Caco-2 (cell line): Measurements from ENCODE around the gene MZB1. TPM values are rescaled to one million over a fixed set of nuclear protein-coding genes. Genes with fewer than 3 reads are reported as not detected.
A peak's percentile ranks its signal among the peaks of the same experiment; 100 is the strongest.

ENCODE experiments used
- BruUV-seq: library from RNA; stranded (reverse); fragments of 400-500 nt; replicated peaks from 2 replicates; lab custom pipeline; 2021; lab: Mats Ljungman, UMichigan
- CTCF ChIA-PET: fragments of 300-600 bp; sonication (Branson Sonifier 250); formaldehyde crosslinking; loops from one replicate; lab custom pipeline; 2022; ENCODE audit warnings: antibody characterized with exemption; lab: Charles Lee
- POLR2A ChIA-PET: fragments of 300-600 bp; sonication (Branson Sonifier 250); formaldehyde crosslinking; loops from one replicate; lab custom pipeline; 2022; ENCODE audit warnings: antibody characterized with exemption; lab: Charles Lee
- DNase-seq, 2 experiments: peaks; one replicate each; pipeline versions ENCODE4 v3.0.0 to v3.0.0-alpha.2; 2020 to 2022
- H3K27me3 ChIP-seq: replicated peaks from 2 replicates; pipeline ENCODE4 v1.6.0; 2011; ENCODE audit warnings: low read length; ENCODE audit not compliant: control insufficient read depth, insufficient read depth
- H3K36me3 ChIP-seq: 2 replicates; pipeline ENCODE4 v1.5.1; 2011; ENCODE audit warnings: low read length; ENCODE audit not compliant: control insufficient read depth, insufficient read depth
- H3K4me1 ChIP-seq: fragments of 250-450 bp; sonication (Bioruptor Pico); 2 replicates; pipeline ENCODE4 v1.5.1; 2020; ENCODE audit warnings: mild to moderate bottlenecking
- H3K4me3 ChIP-seq: 2 replicates; pipeline ENCODE4 v1.5.1; 2011; ENCODE audit warnings: low read depth, mild to moderate bottlenecking, control low read depth, low read length
- H3K9me3 ChIP-seq: fragments of 250-450 bp; sonication (Bioruptor Pico); 2 replicates; pipeline ENCODE4 v1.5.1; 2020; ENCODE audit warnings: mild to moderate bottlenecking, moderate library complexity
- H3K27ac Mint-ChIP-seq: one replicate; pipeline ENCODE4 v1.8.0; 2022; ENCODE audit warnings: mixed read lengths; ENCODE audit not compliant: unreplicated experiment
- H3K27me3 Mint-ChIP-seq: one replicate; pipeline ENCODE4 v1.8.0; 2022; ENCODE audit warnings: mixed read lengths; ENCODE audit not compliant: insufficient read depth, unreplicated experiment
- H3K36me3 Mint-ChIP-seq: one replicate; pipeline ENCODE4 v1.8.0; 2022; ENCODE audit warnings: mild to moderate bottlenecking, mixed read lengths; ENCODE audit not compliant: insufficient read depth, unreplicated experiment
- H3K4me1 Mint-ChIP-seq: one replicate; pipeline ENCODE4 v1.8.0; 2022; ENCODE audit warnings: low read depth, mixed read lengths; ENCODE audit not compliant: unreplicated experiment
- H3K4me3 Mint-ChIP-seq: one replicate; pipeline ENCODE4 v1.8.0; 2022; ENCODE audit warnings: mild to moderate bottlenecking, moderate library complexity, mixed read lengths; ENCODE audit not compliant: unreplicated experiment
- H3K9me3 Mint-ChIP-seq: one replicate; pipeline ENCODE4 v1.8.0; 2022; ENCODE audit warnings: mixed read lengths; ENCODE audit not compliant: unreplicated experiment
- intact Hi-C: fragments of 100-400 bp; cut with micrococcal nuclease; formaldehyde crosslinking; loops from one replicate; pipeline ENCODE4 v1.10.0; 2022; ENCODE audit not compliant: unreplicated experiment
- total RNA-seq: library from RNA; stranded (reverse); gene quantifications from 2 replicates; pipeline ENCODE4 v1.2.3, GENCODE V29; 2022
- TF ChIP-seq, protein P1 (sequence below), 2 experiments: fragments of 200-600 bp in 1 of 2; IDR thresholded peaks; 1 replicate in 1 of 2; 2 replicates in 1 of 2; pipeline versions ENCODE4 v1.5.1 to v1.8.0; 2011 to 2022; ENCODE audit warnings: antibody characterized with exemption in 1 of 2, control low read depth in 1 of 2, inconsistent platforms in 1 of 2, low read depth in 1 of 2, low read length in 1 of 2, mild to moderate bottlenecking in 1 of 2, moderate library complexity in 1 of 2; ENCODE audit not compliant: insufficient read depth in 1 of 2, severe bottlenecking in 1 of 2, unreplicated experiment in 1 of 2

The MZB1 gene
- total RNA-seq, 1 experiment from 2014 or later: not detected

- CTCF ChIA-PET: interaction anchor here (0.6 to 1.2 kb wide), 5 partner anchors 11 to 263 kb away, joined by 3 to 8 read pairs (median 5); partner anchors contain the start of genes PAIP2 and SPATA24
- peaks cover 9% of the 10 kb centered on the region for H3K4me1 Mint-ChIP-seq
- Histone ChIP-seq H3K9me3 (no peaks in the 10 kb centered on the region), H3K4me1 (peaks cover 22% of the 10 kb centered on the region), H3K36me3 (no peaks in the 10 kb centered on the region; the same call in 1 of the 2 replicates), H3K4me3 (peak overlapping the region; percentile 86), H3K27me3 (no peaks in the 10 kb centered on the region)
- DNase-seq: peak; percentile 85 to 89
- H3K27ac Mint-ChIP-seq: peak overlapping the region; percentile 79
- H3K4me3 Mint-ChIP-seq: peak overlapping the region; percentile 82
- TF ChIP-seq, protein P1, sequence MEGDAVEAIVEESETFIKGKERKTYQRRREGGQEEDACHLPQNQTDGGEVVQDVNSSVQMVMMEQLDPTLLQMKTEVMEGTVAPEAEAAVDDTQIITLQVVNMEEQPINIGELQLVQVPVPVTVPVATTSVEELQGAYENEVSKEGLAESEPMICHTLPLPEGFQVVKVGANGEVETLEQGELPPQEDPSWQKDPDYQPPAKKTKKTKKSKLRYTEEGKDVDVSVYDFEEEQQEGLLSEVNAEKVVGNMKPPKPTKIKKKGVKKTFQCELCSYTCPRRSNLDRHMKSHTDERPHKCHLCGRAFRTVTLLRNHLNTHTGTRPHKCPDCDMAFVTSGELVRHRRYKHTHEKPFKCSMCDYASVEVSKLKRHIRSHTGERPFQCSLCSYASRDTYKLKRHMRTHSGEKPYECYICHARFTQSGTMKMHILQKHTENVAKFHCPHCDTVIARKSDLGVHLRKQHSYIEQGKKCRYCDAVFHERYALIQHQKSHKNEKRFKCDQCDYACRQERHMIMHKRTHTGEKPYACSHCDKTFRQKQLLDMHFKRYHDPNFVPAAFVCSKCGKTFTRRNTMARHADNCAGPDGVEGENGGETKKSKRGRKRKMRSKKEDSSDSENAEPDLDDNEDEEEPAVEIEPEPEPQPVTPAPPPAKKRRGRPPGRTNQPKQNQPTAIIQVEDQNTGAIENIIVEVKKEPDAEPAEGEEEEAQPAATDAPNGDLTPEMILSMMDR (IDR thresholded peaks at IDR 0.05; ENCODE audit: insufficient read depth in 1 of 2, low read depth in 1 of 2, low read length in 1 of 2, severe bottlenecking in 1 of 2, unreplicated experiment in 1 of 2): peak; percentile 85 to 94
- POLR2A ChIA-PET: interaction anchor here (0.6 to 1.0 kb wide), 2 partner anchors 11 to 51 kb away, joined by 4 read pairs; partner anchors contain the start of gene SPATA24
- BruUV-seq: TSS peak; percentile 63
- H3K27me3 Mint-ChIP-seq: no peaks in the 10 kb centered on the region
- peaks cover 14% of the 10 kb centered on the region for H3K36me3 Mint-ChIP-seq
- H3K9me3 Mint-ChIP-seq: no peaks in the 10 kb centered on the region
- intact Hi-C loops: loop anchor here (1.0 kb wide), 2 partner anchors 10 to 51 kb away; no protein-coding TSS in a partner anchor
Observed at GRCh38 chr5:139392678-139393496, 3.2 kb upstream of the MZB1 start.

DNA sequence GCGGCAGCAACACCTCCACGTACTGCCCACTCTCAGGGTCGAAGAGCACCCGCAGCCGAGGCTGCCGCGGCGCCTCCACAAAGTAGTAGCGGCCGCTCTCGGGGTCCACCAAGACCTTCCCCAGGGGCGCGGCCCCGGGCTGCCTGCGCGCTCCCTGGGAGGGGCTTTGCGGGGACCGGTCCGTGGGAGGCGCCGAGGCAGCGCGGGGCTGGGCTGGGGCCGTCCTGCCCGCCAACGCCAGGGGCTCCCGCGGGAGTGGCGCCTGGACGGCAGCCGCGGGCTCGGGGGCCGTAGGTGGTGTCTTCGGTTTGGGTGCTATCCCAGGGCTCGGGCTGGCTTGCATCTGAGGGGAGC lies 2.6 kb upstream of the MZB1 start:
- H3K27me3 Mint-ChIP-seq: no peaks in the 10 kb centered on the region
- peaks cover 22% of the 10 kb centered on the region for H3K4me1 ChIP-seq
- intact Hi-C loops: no loop called here
- CTCF ChIA-PET: interaction anchor here (0.6 to 1.2 kb wide), 3 partner anchors 11 to 69 kb away, joined by 3 to 5 read pairs (median 3); partner anchors contain the start of gene SPATA24
- no peaks in the 10 kb centered on the region for H3K36me3 ChIP-seq
- peak overlapping the region; percentile 86 for H3K4me3 ChIP-seq
- H3K4me1 Mint-ChIP-seq: peaks cover 9% of the 10 kb centered on the region
- BruUV-seq: no TSS peak
- POLR2A ChIA-PET: no interaction called here
- H3K27ac Mint-ChIP-seq: peak overlapping the region; percentile 79
- peak overlapping the region; percentile 82 for H3K4me3 Mint-ChIP-seq
- peaks cover 14% of the 10 kb centered on the region for H3K36me3 Mint-ChIP-seq
- H3K9me3 Mint-ChIP-seq: no peaks in the 10 kb centered on the region
- DNase-seq: no peak
- H3K27me3 ChIP-seq: no peaks in the 10 kb centered on the region
- TF ChIP-seq, protein P1 (IDR thresholded peaks at IDR 0.05; ENCODE audit: insufficient read depth in 1 of 2, low read depth in 1 of 2, low read length in 1 of 2, severe bottlenecking in 1 of 2, unreplicated experiment in 1 of 2): no peak
- H3K9me3 ChIP-seq: no peaks in the 10 kb centered on the region

DNA sequence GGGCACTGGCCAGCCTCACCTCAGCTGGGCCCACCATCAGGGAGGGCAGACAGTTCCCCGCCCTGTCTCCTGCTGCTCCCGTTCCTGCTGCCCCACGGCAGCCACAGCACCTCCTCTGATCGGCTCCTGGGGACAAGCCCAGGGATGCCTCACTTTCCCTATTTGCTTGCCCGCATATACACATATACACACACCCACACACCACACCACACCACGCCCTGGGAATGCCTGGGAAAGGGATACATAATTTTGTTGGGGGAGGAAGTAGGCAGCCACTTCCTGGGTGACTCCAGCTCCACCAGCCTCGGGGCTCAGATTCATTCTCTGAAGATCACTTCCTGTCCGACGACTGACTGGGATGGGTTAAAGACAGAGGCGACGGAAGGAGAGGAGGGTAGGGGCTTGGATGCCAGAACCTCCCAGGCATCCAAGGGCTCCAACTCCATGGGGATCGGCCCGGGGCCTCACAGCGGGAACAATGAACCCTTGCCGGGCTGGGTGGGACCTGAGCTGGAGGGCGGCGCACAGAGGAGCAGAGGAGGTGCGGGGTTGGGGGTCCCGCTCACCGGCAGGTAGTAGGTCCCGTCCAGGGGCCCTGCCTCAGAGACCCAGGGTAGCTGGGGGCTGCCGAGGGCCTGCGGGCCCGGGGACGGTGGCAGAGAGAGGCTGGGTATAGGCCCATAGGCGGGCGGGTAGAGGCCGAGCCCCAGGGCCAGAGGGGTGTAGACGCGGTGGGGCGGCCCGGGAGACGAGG lies 2.0 kb upstream of the MZB1 start:
- Histone ChIP-seq H3K27me3 (no peaks in the 10 kb centered on the region), H3K4me1 (peaks cover 22% of the 10 kb centered on the region), H3K4me3 (no peak overlapping the region), H3K36me3 (no peaks in the 10 kb centered on the region), H3K9me3 (no peaks in the 10 kb centered on the region)
- Mint-ChIP-seq H3K4me3 (peak overlapping the region; percentile 82), H3K9me3 (no peaks in the 10 kb centered on the region), H3K27ac (peak overlapping the region; percentile 40), H3K4me1 (peaks cover 9% of the 10 kb centered on the region), H3K27me3 (no peaks in the 10 kb centered on the region), H3K36me3 (peaks cover 14% of the 10 kb centered on the region)
- intact Hi-C loops: no loop called here
- TF ChIP-seq, protein P1 (IDR thresholded peaks at IDR 0.05; ENCODE audit: insufficient read depth in 1 of 2, low read depth in 1 of 2, low read length in 1 of 2, severe bottlenecking in 1 of 2, unreplicated experiment in 1 of 2): no peak
- no peak for DNase-seq
- ChIA-PET CTCF (interaction anchor here (0.6 to 1.4 kb wide), 2 partner anchors 50 to 604 kb away, joined by 3 to 6 read pairs; partner anchors contain the start of gene PAIP2), POLR2A (no interaction called here)
- TSS peak; percentile 12 for BruUV-seq
